CD4-positive, alpha-beta T cell treated with Interleukin-6 at 100 ng/mL for 8 hours (primary cell): ENCODE measurements around the gene PREX1.
"Not testable (repeated sequence)": the region's sequence is repeated elsewhere in the genome, so short reads cannot be mapped to it uniquely, and the experiment has no call there.

Experiments
- DNase-seq: peaks from one replicate; pipeline ENCODE4 v3.0.0-alpha.2; 2020; ENCODE audit warnings: mixed read lengths, low spot score

The PREX1 gene

GRCh38 chr20:48847498-48848205 is 19.9 kb upstream of the PREX1 start:
- no peak for DNase-seq

GRCh38 chr20:48846516-48847492 is 19.0 kb upstream of the PREX1 start:
- DNase-seq, result no peak

- DNase-seq, result no peak
These were observed 18.0 kb upstream of the PREX1 start for GRCh38 chr20:48845721-48846306.

GRCh38 chr20:48844996-48845395 is 17.2 kb upstream of the PREX1 start:
- no peak for DNase-seq

- DNase-seq, result not testable (repeated sequence)
These were observed 16.1 kb upstream of the PREX1 start for GRCh38 chr20:48843896-48844295.

- DNase-seq, result no peak
These were observed 15.4 kb upstream of the PREX1 start for GRCh38 chr20:48843057-48843806.

- no peak for DNase-seq
These were observed 14.2 kb upstream of the PREX1 start for GRCh38 chr20:48841875-48842529.

GRCh38 chr20:48841196-48841874 is 13.5 kb upstream of the PREX1 start:
- DNase-seq, result no peak

- DNase-seq, result no peak
These were observed 11.5 kb upstream of the PREX1 start for GRCh38 chr20:48839154-48839917.

GRCh38 chr20:48837014-48837413 is 9.2 kb upstream of the PREX1 start:
- DNase-seq, result no peak

- DNase-seq, result no peak
These were observed 7.6 kb upstream of the PREX1 start for GRCh38 chr20:48835390-48835789.

GRCh38 chr20:48834278-48834677 is 6.5 kb upstream of the PREX1 start:
- DNase-seq, result no peak

GRCh38 chr20:48832405-48832730 is 4.6 kb upstream of the PREX1 start:
- no peak for DNase-seq

- no peak for DNase-seq
These were observed 4.1 kb upstream of the PREX1 start for GRCh38 chr20:48831718-48832404.

GRCh38 chr20:48830826-48831318 is 3.1 kb upstream of the PREX1 start:
- DNase-seq, result no peak

GRCh38 chr20:48829940-48830339 is 2.1 kb upstream of the PREX1 start:
- DNase-seq, result no peak

- no peak for DNase-seq
These were observed 1.1 kb upstream of the PREX1 start for GRCh38 chr20:48828734-48829460.

- no peak for DNase-seq
These were observed 672 bp downstream of the PREX1 start for GRCh38 chr20:48826883-48827771.
